ENCODE measurements around the gene MAFG. TPM values are rescaled to one million over a fixed set of nuclear protein-coding genes. Genes with fewer than 3 reads are reported as not detected.

The MAFG gene
- total RNA-seq, 1 experiment from 2014 or later = 31.4 TPM

- H3K27me3 Mint-ChIP-seq (ENCODE audit: low read depth) = 0 out of 2 replicates have a peak, but pooled peaks cover 1% of the 10 kb centered on the region
- H2BK5ac ChIP-seq (ENCODE audit: insufficient read length, low read length) = no peak overlapping the region
- peak overlapping the region in 2 of 3 experiments; percentile 19 to 27; a peak in 1 of 7 replicates for H3K27ac Mint-ChIP-seq
Measured at GRCh38 chr17:81885454-81885853, 42.1 kb downstream of the MAFG start.

More at GRCh38 chr17:81885454-81885853, 42.1 kb downstream of the MAFG start:
- H3K9me3 ChIP-seq (ENCODE audit: control insufficient read depth, low read depth, low read length) = no peaks in the 10 kb centered on the region
- H3K4me3 Mint-ChIP-seq = peak overlapping the region in 1 of 2 experiments; percentile 62; a peak in 2 of 5 replicates
- H2AK5ac ChIP-seq (ENCODE audit: insufficient read length, low read length) = no peak overlapping the region
- H3K4me1 Mint-ChIP-seq = peaks cover 3 to 11% of the 10 kb centered on the region in 2 experiments; a peak in 3 of 4 replicates
- H3K36me3 Mint-ChIP-seq (ENCODE audit: insufficient read depth in 1 of 3, low read depth in 3 of 3) = peaks cover 57 to 89% (median 75%) of the 10 kb centered on the region in 3 experiments
- no peak overlapping the region for H2AFZ ChIP-seq (ENCODE audit: low read length)
- peaks cover 3% of the 10 kb centered on the region for H3K23me2 ChIP-seq (ENCODE audit: insufficient read length, low read depth, low read length, poor library complexity, severe bottlenecking)
- H3T11ph ChIP-seq (ENCODE audit: low read length) = no peak overlapping the region
- no peaks in the 10 kb centered on the region for H3K9me3 Mint-ChIP-seq
- no peak overlapping the region for H3K9ac ChIP-seq (ENCODE audit: extremely low read depth, insufficient read length, low read length)
- no peak for TF ChIP-seq CTCF (conservative IDR thresholded peaks at IDR 0.05)
- H3K4ac ChIP-seq (ENCODE audit: low read depth, low read length) = no peak overlapping the region
- H2BK15ac ChIP-seq (ENCODE audit: low read depth, low read length) = no peak overlapping the region
- H3K79me2 ChIP-seq (ENCODE audit: insufficient read depth, low read length) = peaks cover 11% of the 10 kb centered on the region; the same call in 1 of the 2 replicates
- no peak overlapping the region for H3K4me2 ChIP-seq (ENCODE audit: insufficient read depth, insufficient read length, low read length)
- H2BK20ac ChIP-seq (ENCODE audit: low read depth, low read length, poor library complexity, severe bottlenecking) = no peak overlapping the region
- WGBS (ENCODE audit: extremely low coverage, insufficient read length, low lambda C conversion rate) = no CpG with 5 or more reads among the region's 10 CpGs
- no peak for DNase-seq
- no peak overlapping the region for H4K8ac ChIP-seq (replicated peaks; ENCODE audit: insufficient read length, low read depth, low read length)
- H3K27me3 ChIP-seq (ENCODE audit: insufficient read depth, low read length) = no peaks in the 10 kb centered on the region
- no peak overlapping the region for H2BK120ac ChIP-seq (ENCODE audit: low read depth, low read length, poor library complexity, severe bottlenecking)
- no peak overlapping the region for H3K56ac ChIP-seq (ENCODE audit: insufficient read length, low read depth, low read length)
- H3K79me1 ChIP-seq (ENCODE audit: insufficient read depth, low read depth, low read length, poor library complexity, severe bottlenecking) = peaks cover 19% of the 10 kb centered on the region
- no peaks in the 10 kb centered on the region for H4K20me1 ChIP-seq (ENCODE audit: control insufficient read depth, insufficient read depth, insufficient read length)
- H3K18ac ChIP-seq (ENCODE audit: insufficient read length, low read depth, low read length) = no peak overlapping the region
- no peak overlapping the region for H3K23ac ChIP-seq (ENCODE audit: insufficient read length, low read depth, low read length)
- H4K5ac ChIP-seq (ENCODE audit: insufficient read length, low read depth, low read length) = no peak overlapping the region
- H2BK12ac ChIP-seq (ENCODE audit: insufficient read length, low read depth, low read length) = no peak overlapping the region
- no peak overlapping the region for H4K91ac ChIP-seq (ENCODE audit: insufficient read length, low read depth, low read length)
- no peaks in the 10 kb centered on the region for H3K4me1 ChIP-seq (ENCODE audit: insufficient read depth, low read length)
- H3K14ac ChIP-seq (ENCODE audit: insufficient read depth, low read length) = no peak overlapping the region
- H3K27ac ChIP-seq (ENCODE audit: insufficient read length, low read depth, low read length) = no peak overlapping the region

All from H9 (cell line).